ENCODE results near the gene SLC22A12. TPM values are rescaled to one million over a fixed set of nuclear protein-coding genes. Genes with fewer than 3 reads are reported as not detected.

Gene SLC22A12
- polyA plus RNA-seq, 2 of the 4 experiments (the other 2 are of a cell fraction), result not detected

DNA sequence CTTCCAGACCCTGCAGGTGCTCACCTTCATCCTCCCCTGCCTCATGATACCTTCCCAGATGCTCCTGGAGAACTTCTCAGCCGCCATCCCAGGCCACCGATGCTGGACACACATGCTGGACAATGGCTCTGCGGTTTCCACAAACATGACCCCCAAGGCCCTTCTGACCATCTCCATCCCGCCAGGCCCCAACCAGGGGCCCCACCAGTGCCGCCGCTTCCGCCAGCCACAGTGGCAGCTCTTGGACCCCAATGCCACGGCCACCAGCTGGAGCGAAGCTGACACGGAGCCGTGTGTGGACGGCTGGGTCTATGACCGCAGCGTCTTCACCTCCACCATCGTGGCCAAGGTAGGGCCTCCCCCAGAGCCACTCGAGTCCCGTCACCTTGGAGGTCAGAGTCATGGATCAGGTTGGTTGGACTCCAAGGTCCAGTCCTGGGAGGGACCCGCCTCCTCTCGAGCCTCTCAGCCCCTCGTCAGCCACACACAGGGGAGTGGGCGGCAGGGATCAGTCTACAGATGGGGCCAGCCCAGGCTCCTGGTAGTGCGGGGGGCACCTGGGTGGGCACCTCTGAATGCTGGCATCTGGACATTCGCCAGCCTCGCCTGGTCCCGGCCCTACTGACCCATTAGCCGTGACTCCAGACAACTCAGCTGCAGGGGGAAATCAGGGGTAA lies 34.8 kb upstream of the SLC22A12 start:
- ChIA-PET CTCF (interaction anchor here (1.0 kb wide), 1 partner anchor 132 kb away, joined by 3 read pairs; no protein-coding TSS in a partner anchor), POLR2A (no interaction called here)
- TF ChIP-seq, protein P1, sequence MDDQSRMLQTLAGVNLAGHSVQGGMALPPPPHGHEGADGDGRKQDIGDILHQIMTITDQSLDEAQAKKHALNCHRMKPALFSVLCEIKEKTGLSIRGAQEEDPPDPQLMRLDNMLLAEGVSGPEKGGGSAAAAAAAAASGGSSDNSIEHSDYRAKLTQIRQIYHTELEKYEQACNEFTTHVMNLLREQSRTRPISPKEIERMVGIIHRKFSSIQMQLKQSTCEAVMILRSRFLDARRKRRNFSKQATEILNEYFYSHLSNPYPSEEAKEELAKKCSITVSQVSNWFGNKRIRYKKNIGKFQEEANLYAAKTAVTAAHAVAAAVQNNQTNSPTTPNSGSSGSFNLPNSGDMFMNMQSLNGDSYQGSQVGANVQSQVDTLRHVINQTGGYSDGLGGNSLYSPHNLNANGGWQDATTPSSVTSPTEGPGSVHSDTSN (IDR thresholded peaks at IDR 0.05), result no peak
- no peak for TF ChIP-seq TFCP2L1 (CRISPR knock-in tag; IDR thresholded peaks at IDR 0.05)
- no peak for TF ChIP-seq ZFP36 (IDR thresholded peaks at IDR 0.05; ENCODE audit: borderline replicate concordance, partially characterized antibody)
- no peak for TF ChIP-seq CEBPB (IDR thresholded peaks at IDR 0.05)
- TF ChIP-seq, protein P2, sequence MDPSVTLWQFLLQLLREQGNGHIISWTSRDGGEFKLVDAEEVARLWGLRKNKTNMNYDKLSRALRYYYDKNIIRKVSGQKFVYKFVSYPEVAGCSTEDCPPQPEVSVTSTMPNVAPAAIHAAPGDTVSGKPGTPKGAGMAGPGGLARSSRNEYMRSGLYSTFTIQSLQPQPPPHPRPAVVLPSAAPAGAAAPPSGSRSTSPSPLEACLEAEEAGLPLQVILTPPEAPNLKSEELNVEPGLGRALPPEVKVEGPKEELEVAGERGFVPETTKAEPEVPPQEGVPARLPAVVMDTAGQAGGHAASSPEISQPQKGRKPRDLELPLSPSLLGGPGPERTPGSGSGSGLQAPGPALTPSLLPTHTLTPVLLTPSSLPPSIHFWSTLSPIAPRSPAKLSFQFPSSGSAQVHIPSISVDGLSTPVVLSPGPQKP (IDR thresholded peaks at IDR 0.05; ENCODE audit: low read depth, low read length), result no peak
- no peak for TF ChIP-seq CHD4 (IDR thresholded peaks at IDR 0.05; ENCODE audit: borderline replicate concordance)
- TF ChIP-seq KDM1A (IDR thresholded peaks at IDR 0.05; ENCODE audit: low read depth), result no peak
- TF ChIP-seq FOXS1 (CRISPR knock-in tag; IDR thresholded peaks at IDR 0.05), result no peak
- no peak for TF ChIP-seq ZSCAN20 (CRISPR knock-in tag; IDR thresholded peaks at IDR 0.05)
- no peak for TF ChIP-seq CBX2 (IDR thresholded peaks at IDR 0.05; ENCODE audit: borderline replicate concordance, low read depth)
- TF ChIP-seq KDM5A (IDR thresholded peaks at IDR 0.05), result no peak
- TF ChIP-seq EHF (CRISPR knock-in tag; IDR thresholded peaks at IDR 0.05), result no peak
- TF ChIP-seq RARB (CRISPR knock-in tag; IDR thresholded peaks at IDR 0.05), result no peak
- TF ChIP-seq JUNB (IDR thresholded peaks at IDR 0.05), result no peak
- TF ChIP-seq TP53 (CRISPR knock-in tag; IDR thresholded peaks at IDR 0.05), result no peak
- no peak for TF ChIP-seq POLR2A (IDR thresholded peaks at IDR 0.05; ENCODE audit: low read length)
- no peak for TF ChIP-seq MAFK (IDR thresholded peaks at IDR 0.05; ENCODE audit: partially characterized antibody)
- no peak for TF ChIP-seq EP300 (IDR thresholded peaks at IDR 0.05)
- no peak overlapping the region for H3K4me3 ChIP-seq
- H3K4me1 ChIP-seq, result peaks cover 27% of the 10 kb centered on the region
- H3K9me3 ChIP-seq, result no peaks in the 10 kb centered on the region
- 93% methylated on average over 22 of the region's 26 CpGs for WGBS (ENCODE audit: missing lambda C conversion rate)
- ATAC-seq (no peak), FAIRE-seq (no peak), DNase-seq (ENCODE audit: low read depth in 1 of 2, low spot score in 1 of 2) (no peak)
- peak overlapping the region; percentile 82 for H3K4me2 ChIP-seq
- peak overlapping the region; percentile 78 to 85 for H3K27ac ChIP-seq

DNA sequence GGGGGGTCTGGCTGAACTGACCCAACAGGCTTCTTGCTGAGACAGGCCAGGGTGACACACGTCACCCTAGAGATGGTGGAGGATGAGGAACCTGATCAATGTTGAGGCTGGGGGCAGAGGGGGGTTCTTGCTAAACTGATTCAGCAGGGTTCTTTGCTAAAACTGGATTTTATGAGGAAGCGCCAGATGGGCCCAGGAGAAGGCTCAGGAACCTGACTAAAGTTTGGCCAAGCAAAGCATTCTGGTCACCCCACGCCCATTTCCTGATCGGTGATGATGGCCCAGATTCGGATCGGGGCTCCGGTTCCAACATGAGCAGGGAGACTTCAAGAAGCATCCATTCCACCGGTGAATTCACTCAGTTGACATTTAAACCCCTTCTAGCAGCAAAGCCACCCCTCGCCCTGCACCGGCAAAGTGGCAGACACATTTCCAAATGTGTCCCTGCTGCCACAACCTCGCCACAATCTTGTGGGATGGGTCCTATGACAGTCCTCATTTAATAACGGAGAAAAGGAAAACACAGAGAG lies 34.2 kb upstream of the SLC22A12 start:
- Histone ChIP-seq H3K4me2 (no peak overlapping the region), H3K4me3 (no peak overlapping the region), H3K4me1 (peaks cover 27% of the 10 kb centered on the region), H3K27ac (peak overlapping the region in 1 of 2 experiments; percentile 85; a peak in 4 of 6 replicates), H3K9me3 (no peaks in the 10 kb centered on the region)
- ChIA-PET POLR2A (interaction anchor here (0.6 kb wide), 1 partner anchor 9 kb away, joined by 3 read pairs; no protein-coding TSS in a partner anchor), CTCF (interaction anchor here (1.0 kb wide), 1 partner anchor 132 kb away, joined by 3 read pairs; no protein-coding TSS in a partner anchor)
- DNase-seq (ENCODE audit: low read depth in 1 of 2, low spot score in 1 of 2), result no peak
- no peak for TF ChIP-seq HEYL (CRISPR knock-in tag; IDR thresholded peaks at IDR 0.05)
- no peak for TF ChIP-seq CHD4 (IDR thresholded peaks at IDR 0.05; ENCODE audit: borderline replicate concordance)
- TF ChIP-seq NFE2L2 (conservative IDR thresholded peaks at IDR 0.05; ENCODE audit: low read length), result no peak
- no peak for TF ChIP-seq BHLHE40 (IDR thresholded peaks at IDR 0.05; ENCODE audit: low read depth, low read length)
- no peak for TF ChIP-seq RCOR1 (IDR thresholded peaks at IDR 0.05; ENCODE audit: low read depth, low read length)
- TF ChIP-seq POLR2A (IDR thresholded peaks at IDR 0.05; ENCODE audit: low read length), result no peak
- TF ChIP-seq, protein P3, sequence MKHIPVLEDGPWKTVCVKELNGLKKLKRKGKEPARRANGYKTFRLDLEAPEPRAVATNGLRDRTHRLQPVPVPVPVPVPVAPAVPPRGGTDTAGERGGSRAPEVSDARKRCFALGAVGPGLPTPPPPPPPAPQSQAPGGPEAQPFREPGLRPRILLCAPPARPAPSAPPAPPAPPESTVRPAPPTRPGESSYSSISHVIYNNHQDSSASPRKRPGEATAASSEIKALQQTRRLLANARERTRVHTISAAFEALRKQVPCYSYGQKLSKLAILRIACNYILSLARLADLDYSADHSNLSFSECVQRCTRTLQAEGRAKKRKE (CRISPR knock-in tag; IDR thresholded peaks at IDR 0.05; ENCODE audit: low read depth), result no peak
- TF ChIP-seq MAFK (IDR thresholded peaks at IDR 0.05; ENCODE audit: partially characterized antibody), result no peak
- no peak for TF ChIP-seq HOXA7 (CRISPR knock-in tag; IDR thresholded peaks at IDR 0.05)
- TF ChIP-seq, protein P4, sequence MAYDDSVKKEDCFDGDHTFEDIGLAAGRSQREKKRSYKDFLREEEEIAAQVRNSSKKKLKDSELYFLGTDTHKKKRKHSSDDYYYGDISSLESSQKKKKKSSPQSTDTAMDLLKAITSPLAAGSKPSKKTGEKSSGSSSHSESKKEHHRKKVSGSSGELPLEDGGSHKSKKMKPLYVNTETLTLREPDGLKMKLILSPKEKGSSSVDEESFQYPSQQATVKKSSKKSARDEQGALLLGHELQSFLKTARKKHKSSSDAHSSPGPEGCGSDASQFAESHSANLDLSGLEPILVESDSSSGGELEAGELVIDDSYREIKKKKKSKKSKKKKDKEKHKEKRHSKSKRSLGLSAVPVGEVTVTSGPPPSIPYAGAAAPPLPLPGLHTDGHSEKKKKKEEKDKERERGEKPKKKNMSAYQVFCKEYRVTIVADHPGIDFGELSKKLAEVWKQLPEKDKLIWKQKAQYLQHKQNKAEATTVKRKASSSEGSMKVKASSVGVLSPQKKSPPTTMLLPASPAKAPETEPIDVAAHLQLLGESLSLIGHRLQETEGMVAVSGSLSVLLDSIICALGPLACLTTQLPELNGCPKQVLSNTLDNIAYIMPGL (CRISPR knock-in tag; IDR thresholded peaks at IDR 0.05; ENCODE audit: borderline replicate concordance), result no peak
- TF ChIP-seq TP53 (CRISPR knock-in tag; IDR thresholded peaks at IDR 0.05), result no peak
- TF ChIP-seq, protein P1 (IDR thresholded peaks at IDR 0.05), result no peak
- TF ChIP-seq RAD21 (conservative IDR thresholded peaks at IDR 0.05 in 1 of 2, IDR thresholded peaks at IDR 0.05 in 1 of 2), result no peak
- TF ChIP-seq EP300 (IDR thresholded peaks at IDR 0.05), result no peak
- ATAC-seq, result no peak
- no peak for FAIRE-seq
- 91% methylated on average over 12 of the region's 12 CpGs for WGBS (ENCODE audit: missing lambda C conversion rate)
